Epithelial cell of esophagus (primary cell): ENCODE results near the gene FILIP1.

Source experiments
- DNase-seq: peaks from one replicate; pipeline ENCODE4 v3.0.0; 2010; ENCODE audit warnings: low read depth
- H3K4me3 ChIP-seq: 2 replicates; pipeline ENCODE4 v1.5.1; 2011; ENCODE audit warnings: mild to moderate bottlenecking, low read length, control low read depth
- TF ChIP-seq, protein P1 (sequence below): IDR thresholded peaks from 2 replicates; pipeline ENCODE4 v1.5.1; 2011; ENCODE audit warnings: low read depth, mild to moderate bottlenecking, low read length, control low read depth, inconsistent platforms; ENCODE audit not compliant: insufficient read depth; ENCODE audit errors: missing control alignments

Gene FILIP1

DNA sequence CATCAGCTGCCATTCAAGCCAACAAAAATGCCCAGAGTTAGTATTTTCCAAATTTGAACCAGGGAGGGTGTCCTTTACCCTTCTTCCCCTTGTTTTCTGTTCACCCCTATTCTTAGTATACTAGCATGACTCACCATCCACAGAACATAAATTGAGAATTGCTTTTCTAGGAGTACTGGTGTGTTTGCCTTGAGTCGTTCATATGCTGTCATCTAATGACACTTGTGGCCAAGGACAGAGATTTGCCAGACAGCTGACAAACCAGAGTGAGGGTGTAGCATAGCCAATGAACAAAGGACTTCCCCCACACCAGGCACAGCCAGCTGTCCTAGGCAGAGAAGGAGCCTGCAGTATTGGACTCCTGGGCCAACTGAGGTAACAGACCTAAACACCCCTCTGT lies 62.2 kb downstream of the FILIP1 start:
- no peak overlapping the region for H3K4me3 ChIP-seq
- TF ChIP-seq, protein P1, sequence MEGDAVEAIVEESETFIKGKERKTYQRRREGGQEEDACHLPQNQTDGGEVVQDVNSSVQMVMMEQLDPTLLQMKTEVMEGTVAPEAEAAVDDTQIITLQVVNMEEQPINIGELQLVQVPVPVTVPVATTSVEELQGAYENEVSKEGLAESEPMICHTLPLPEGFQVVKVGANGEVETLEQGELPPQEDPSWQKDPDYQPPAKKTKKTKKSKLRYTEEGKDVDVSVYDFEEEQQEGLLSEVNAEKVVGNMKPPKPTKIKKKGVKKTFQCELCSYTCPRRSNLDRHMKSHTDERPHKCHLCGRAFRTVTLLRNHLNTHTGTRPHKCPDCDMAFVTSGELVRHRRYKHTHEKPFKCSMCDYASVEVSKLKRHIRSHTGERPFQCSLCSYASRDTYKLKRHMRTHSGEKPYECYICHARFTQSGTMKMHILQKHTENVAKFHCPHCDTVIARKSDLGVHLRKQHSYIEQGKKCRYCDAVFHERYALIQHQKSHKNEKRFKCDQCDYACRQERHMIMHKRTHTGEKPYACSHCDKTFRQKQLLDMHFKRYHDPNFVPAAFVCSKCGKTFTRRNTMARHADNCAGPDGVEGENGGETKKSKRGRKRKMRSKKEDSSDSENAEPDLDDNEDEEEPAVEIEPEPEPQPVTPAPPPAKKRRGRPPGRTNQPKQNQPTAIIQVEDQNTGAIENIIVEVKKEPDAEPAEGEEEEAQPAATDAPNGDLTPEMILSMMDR: no peak
- peak; percentile 23 for DNase-seq

DNA sequence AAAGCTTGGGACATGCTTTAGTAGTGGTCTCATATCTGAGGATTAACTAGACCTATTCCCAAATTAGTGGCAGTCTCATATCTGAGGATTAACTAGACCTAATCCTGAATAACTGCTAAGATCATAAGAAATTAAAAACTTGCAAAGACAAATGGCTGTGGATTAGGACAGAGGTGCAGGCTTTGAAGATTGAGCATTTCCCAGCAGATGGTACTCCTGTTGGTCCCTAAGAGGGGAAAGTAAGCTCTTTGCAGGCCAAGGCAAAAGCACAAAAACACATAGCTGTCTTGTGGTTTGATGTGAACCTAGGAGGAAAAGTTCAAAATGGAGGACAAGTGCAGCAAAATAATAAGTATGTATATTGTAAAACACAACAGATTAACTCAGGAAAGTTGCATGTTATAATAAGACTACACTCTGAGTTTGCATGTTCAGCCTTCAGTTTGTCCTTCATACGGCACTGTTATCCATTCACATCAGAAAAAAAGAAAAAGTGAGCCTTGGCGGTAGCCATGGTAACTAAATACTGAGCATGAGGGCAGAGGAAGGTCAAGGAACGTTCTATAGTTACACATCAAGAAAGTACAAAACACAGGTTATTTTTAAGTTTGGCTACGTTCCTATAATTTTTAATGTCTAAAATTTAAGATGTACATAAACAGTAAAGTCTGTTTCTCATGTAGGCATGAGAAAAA lies 62.8 kb downstream of the FILIP1 start:
- TF ChIP-seq, protein P1: no peak
- H3K4me3 ChIP-seq: no peak overlapping the region
- no peak for DNase-seq

DNA sequence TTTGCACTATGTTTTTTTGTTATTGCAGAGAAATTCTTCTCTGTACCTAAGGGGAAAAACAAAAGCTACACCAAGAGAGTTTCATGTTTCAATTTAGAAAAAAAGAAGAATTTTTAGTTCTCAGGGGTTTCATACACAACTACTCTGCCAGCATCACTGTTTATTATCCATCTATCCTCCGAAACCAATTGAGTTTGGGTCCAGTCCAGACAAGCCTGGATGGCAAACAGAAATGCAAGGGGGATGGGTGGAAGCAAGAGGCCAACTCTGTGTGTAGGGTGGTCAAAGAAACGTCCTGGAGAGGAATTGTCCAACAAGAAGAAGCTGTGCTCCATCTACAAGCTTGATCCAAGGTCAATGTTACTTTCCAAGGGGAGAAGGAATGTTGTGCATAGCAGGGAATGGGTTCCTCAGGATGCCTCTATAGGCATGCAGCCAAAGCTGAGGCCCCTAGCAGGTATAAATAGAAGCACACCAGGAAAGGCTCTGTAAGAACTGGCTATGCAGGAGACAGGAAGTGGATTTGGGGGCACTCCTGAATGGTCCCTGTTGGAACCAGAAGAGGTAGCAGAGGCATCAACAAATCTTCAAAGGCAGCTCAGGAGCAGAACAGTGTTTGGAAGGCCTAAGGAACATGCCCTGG lies 64.4 kb downstream of the FILIP1 start:
- TF ChIP-seq, protein P1: no peak

DNA sequence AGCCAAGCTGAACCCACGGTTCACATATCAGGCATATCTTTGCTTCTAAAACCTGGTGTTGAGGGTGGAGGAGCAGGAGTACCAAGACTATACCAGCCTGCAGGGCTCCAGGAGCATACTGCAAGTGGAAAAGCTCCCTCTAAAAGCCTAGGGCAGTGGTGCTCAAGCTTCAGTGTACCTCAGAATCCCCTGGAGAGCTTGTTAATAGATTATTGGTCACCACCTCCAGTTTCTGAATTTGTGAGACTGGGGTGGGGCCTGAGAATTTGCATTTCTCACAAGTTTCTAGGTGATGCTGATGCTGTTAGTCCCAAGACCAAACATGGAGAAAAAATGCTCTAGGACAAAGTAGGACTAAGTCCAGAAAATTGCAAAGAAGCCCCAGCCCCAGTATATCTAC lies 65.4 kb downstream of the FILIP1 start:
- TF ChIP-seq, protein P1: no peak

More for the DNA sequence above, 64.4 kb downstream of the FILIP1 start:
- H3K4me3 ChIP-seq: no peak overlapping the region
- DNase-seq: no peak

DNA sequence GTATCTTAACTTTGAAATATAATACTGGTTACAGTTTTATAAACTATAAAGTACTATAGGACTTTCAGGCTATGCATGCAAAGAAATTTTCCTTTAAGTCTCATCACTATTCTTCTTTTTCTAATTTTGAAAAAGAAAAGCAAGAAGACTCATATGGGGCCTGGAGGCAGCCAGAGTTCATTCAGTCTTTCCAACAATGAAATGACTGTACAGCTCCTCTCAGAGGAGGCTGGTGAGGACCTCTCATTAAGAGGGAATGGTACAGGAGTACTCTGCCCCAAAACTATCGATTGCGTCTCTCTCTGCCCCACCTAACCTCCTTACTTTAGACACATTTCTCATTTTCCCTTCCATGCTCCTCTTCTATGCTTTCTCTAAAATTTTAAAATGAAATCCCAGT lies 66.3 kb downstream of the FILIP1 start:
- H3K4me3 ChIP-seq: no peak overlapping the region
- no peak for DNase-seq
- TF ChIP-seq, protein P1: no peak

More for the DNA sequence above, 65.4 kb downstream of the FILIP1 start:
- no peak for DNase-seq
- H3K4me3 ChIP-seq: no peak overlapping the region

DNA sequence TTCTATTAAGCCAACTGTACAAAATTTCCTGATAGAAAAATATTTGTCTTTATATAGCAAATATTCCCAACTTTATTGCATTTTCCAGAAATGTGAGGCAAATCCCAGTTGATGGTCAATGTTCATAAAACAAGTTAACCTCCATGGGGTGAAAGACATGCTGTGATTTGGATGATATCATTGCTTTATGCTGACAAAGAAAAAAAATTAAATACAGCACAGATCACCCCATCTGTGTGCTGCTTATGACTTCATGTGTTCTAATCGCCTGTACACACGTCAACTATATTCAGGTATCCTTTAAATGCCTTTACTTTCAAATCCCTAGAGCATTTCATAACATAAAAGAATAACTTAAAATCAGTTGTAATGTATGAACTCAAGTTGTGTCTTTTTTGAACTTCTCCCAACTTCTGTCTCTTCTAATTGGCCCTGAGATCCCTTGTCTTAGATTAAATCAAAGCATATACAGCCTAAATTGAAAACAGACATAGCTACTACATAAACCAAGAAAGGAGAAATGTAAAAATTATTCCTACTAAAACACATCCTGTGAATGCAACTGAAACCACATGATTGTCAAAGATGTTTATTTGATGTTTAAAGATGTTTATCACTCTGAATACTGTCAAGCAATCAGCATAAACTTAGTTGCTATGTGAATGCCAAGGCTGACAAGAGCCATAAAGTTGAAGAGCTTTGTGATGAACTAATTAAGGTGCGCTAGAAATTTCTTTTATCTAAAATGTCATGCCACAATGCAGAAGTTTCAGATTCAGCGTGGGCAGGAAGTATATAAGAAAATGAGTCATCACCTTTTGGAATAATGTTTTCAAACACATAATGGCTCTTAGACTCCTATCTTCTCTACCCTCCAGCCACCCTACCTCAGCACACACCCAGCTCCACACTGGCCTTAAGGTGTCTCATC lies 68.7 kb downstream of the FILIP1 start:
- H3K4me3 ChIP-seq: no peak overlapping the region
- peak; percentile 46 for DNase-seq
- TF ChIP-seq, protein P1: no peak
